GM18520 (cell line): Measurements from ENCODE around the gene LMNA.
A peak's percentile ranks its signal among the peaks of the same experiment; 100 is the strongest.

Source experiments
- ATAC-seq: cut with Tn5 transposase; IDR thresholded peaks from one replicate; pipeline ENCODE4 v1.9.1; 2021; ENCODE audit not compliant: unreplicated experiment

Gene LMNA

DNA sequence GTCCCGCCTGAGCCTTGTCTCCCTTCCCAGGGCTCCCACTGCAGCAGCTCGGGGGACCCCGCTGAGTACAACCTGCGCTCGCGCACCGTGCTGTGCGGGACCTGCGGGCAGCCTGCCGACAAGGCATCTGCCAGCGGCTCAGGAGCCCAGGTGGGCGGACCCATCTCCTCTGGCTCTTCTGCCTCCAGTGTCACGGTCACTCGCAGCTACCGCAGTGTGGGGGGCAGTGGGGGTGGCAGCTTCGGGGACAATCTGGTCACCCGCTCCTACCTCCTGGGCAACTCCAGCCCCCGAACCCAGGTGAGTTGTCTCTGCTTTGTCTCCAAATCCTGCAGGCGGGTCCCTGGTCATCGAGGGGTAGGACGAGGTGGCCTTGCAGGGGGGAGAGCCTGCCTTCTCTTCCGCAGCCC, 24.0 kb downstream of the LMNA start:
- ATAC-seq: no peak

DNA sequence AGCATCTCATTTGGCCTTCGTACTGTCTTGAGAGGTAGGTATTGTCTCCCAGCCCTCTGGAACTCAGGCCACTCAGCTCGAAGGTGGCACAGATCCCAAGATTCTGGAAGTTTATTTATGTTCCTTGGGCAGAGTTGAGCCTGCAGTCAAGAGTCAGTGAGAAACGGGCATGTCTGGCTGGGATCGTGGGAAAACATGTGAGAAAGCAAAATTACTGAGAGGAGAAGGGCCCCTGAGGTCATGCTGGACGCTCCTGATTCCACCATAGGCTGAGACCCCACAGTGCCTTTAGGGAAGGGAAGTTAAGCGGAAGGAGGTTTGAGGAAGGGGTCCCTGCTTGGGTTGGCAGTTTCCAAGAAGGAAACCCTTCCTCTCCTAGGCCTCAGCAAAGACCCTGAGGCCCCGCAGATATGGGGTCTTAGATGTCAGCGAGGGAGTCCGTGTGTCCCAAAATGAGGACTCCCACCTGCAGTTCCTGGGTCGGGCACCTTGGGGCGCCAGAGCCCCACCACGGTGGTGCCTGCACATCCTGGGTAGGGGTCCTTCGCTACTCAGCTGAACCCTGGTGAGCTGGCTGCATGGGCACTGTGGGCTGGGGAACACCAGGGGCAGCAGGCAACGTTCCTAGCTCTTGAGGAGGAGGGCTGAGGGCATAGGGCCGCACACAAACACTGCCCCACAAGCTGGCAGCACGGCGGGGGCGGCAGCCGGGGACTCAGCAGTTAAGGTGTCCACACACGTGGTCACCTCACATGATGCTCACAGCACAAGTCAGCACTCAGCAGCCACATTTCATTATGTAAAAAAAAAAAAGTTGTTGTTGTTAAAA, 26.6 kb downstream of the LMNA start:
- no peak for ATAC-seq

DNA sequence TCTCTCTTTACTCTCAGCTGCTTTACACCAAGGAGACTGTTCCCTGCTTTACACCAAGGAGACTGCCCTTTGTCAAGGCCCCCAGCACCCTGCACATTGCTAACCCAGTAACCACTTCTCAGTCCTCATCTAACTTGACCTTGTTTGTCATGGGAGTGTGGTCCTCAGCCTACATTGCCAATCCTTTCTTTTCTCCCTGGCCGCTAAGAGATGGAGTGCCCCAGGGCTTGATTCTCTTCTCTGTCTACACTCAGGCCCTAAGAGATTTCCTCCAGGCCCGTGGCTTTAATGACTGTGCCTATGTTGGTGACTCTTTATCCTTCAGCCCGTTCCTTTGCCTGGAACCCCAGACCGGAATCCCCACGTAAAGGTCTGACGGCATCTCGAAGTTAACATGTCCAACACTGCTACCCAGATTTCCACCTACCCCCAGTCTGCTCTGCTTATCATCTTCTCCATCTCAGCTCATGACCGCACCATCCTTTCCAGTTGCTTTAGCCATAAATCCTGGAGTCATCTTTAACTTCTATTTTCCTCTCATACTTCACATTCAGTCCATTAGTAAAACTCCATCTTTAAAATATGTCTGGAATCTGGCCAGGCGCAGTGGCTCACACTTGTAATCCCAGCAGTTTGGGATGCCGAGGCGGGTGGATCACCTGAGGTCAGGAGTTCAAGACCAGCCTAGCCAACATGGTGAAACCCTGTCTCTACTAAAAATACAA, 29.4 kb downstream of the LMNA start:
- ATAC-seq: no peak

DNA sequence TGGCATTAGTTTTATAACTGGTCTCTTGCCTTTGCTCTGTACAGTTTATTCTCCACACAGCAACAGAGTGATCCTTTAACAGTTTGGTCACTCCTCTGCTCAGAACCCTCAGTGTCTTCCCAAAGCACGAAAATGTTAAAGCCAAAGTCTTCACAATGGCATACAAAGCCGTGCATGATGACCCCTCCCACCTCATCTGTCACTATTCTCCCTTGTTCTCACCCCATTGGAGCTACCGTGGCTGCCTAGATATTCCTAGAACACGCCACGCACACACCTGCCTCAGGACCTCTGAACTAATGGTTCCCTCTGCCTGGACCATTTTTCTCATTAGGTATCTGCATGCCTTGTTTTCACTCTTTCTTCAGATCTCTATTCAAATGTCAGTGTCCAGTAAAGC, 30.2 kb downstream of the LMNA start:
- ATAC-seq: no peak

DNA sequence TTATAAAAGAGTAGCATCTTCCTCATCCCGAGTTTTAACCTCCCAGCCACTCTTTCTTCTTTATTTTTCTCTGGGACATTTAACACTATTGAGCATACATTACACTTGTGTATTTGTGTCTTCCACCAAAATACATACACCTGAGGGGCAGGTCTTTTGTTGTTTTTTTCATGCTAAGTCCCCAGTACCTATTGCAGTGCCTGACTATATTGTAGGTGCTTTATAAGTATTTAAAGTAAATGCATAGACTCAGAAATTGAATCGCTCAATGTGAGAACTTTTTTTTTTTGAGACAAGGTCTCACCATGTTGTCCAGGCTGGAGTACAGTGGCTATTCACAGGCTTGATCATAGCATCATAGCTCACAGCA, 31.1 kb downstream of the LMNA start:
- ATAC-seq: no peak

DNA sequence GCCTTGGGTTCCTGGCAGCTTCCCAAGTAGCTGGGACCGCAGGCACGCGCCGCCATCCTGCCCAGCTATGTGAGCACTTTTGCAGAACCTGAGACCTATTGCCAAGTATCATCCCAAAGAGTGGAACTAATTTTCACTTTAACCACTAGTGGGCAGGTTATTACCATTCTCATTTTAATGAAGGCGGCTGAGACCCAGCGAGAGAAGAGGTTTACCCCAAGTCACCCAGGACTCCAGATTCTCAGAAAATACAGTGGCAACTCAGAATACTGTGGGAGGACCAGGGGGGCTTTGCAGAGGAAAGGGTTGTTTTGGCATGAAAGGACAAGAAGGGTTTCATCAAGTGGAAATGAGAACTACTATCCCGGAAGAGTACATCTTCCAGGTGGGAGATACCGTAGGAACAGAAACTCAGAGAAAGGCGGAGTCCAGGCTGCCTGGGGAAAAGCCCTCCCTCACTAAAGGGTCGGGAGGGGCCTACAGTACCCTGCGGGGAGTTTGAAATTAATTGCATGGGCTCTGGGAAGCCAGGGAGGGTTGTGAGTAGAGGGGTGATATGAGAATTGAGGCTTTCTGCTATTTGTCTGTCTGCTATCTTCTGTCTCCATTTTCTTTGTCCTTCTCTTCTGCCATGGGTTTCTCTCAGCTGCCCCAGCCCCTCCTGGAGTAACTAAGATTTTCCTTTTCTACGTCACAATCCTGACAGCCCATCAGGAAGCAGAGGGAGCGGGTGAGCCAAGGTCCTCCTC, 31.7 kb downstream of the LMNA start:
- ATAC-seq: no peak

DNA sequence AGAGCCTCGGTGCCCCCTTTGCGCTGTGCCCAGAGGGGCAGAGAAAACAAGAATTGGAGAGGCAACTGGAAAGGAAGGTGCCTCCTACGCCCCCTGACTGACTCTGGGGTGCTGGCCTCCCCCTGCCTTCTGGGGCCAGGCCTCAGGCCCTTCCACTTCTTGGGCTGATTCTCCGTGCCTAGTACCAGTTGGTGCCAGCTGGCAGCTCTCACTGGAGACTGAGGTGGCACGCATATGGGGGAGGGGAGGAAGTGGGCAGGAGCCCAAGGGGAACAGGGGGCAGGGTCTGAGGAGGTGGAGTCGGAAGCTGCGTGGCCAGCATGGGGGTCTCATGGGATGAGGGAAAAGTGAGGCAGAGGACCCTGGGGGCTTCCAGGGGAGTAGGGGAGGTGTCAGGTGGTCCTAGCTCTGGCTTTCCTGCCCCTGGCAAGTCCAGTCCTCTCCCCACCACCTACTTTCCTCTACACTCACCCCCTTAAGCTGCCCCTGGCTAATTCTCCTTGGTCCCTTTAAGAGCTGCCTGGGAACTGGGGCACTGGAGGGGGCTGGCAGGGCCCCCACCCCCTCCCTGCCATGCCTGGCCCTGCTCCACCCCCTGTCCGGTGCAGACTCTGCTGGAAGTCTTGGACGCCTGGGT, 32.4 kb downstream of the LMNA start:
- ATAC-seq: no peak

DNA sequence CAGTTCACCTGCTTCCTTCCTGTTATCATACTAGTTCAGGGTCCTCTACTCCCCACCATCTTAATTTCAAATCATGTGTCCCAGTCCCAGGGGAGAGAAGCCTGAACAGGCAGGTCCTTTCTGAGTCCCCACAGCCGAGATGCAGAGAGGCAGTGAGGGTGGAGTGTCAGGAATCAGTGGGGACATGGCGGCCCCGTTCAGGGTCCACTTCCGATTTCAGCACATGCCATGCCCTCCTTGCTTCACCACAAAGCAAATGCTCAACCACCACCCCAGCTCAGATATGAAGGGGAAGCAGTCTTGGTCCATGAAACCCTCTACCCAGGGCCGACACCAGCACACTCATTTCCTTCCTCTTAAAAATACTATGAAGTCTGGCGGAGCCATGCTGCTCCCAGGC, 33.7 kb downstream of the LMNA start:
- ATAC-seq: no peak

DNA sequence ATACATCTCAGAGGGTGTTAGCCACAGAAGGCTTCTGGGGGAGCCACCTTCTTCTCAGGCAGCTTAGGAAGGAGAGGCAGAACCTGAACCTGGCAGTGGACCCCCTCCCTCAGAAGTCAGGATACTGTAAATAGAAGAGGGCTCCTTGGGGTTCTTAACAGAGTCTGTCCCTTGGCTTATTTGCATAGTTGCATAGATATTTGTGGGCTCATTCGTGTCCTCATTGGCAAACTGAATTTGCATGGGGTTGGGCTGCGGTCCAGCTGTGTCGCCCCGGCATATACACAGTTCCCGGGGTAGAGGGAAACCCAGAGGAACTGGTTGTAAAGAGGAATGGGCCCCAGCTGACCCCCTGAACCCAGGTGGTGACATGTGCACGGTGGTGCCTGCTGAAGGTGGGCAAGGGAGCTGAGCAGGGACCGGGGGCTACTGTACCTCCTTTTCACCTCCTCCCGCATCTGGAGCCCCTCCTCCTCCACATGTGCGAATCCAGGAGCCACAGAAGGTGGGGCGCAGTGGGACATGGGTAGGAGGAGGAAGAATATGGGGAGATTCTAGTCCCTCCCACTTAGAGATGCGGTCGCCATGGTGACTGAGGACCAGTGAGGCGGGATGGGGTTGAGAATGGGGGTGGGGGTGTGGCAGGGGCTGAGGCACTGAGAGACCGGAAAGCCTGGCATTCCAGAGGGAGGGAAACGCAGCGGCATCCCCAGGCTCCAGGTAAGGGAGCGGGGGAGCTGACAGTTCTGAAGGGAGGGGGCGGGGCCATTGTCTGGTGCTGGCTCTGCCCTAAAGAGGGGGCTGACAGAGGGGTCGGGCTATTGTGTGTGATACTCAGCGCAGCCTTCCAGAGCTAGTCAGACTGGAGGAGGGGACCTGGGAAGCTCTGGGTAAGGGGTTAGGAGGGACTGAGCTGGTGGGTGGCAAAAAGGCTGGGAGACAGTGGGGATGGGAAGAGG, 35.1 kb downstream of the LMNA start:
- peak; percentile 37 for ATAC-seq

DNA sequence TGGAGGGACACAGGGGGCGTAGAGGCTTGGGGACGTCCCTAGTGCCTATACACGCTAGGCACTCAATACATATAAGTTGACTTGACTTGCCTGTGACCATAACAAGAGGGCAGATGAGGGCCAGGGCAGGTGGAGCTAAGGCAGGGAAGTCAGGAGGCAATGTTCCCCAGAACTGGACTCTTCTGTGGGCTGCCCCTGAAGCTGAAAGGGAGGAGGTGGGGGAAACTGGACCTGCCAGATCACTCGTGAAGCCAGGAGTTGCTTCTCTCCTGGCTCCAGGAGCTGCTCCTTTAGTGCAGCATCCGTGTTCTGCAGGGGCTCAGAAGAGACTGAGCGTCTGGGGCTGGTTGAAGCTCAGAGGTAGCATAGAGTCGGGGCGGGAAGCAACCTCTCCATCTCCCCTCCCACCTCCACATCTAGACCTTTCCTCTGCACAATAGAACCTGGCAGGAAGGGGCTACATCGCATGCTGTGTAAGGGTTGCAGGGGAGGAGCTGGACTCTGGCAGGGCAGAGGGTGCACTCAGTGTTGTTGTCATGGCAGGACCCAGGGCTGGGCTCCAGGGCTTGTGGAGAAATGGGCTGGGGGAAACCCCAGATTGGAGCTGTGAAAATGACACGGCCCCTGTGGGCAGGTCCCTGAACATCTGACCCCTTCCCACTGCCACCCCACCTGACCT, 36.0 kb downstream of the LMNA start:
- no peak for ATAC-seq

DNA sequence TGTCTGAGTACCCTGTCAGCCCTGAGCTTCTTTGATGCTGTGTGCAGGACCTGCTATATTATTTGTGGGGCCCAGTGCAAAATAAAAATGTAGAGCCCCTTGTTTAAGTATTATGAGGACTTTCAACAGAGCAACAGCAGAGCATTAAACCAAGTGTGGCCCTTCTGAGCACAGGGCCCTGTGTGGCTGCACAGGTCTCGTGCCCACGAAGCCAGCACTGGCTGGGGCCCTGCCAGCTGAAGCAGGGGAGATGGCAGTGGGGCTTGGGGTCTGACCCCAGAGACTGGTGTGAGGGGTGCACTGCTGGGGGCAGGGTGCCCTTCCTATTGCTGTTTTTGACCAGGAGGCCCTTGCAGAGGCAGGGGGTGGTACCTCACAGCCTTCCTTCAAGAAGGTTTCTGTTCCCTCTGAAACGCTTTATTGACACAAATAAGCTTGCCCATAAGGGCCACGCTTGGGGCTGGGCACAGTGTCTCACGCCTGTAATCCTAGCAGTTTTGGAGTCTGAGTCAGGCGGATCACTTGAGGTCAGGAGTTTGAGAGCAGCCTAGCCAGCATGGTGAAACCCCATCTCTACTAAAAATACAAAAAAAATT, 36.7 kb downstream of the LMNA start:
- no peak for ATAC-seq

DNA sequence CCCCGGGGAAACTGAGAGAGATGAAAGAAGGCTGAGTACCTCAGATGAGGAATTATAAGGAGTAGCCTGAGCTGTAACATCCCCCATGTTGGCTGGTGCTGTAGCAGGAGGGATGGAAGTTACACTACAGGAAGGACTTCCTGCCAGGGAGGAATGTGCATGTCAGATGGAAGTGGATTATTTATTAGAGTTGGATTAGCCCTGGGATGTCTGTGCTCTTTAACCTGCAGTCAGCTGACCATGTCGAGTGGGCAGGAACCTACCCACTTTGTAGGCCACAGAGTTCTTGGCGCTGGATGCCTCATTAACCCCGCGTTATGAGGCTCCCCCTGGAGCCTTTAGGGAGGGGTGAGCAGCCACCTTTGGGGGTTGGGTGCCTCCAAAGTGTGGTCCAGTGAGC, 38.1 kb downstream of the LMNA start:
- ATAC-seq: no peak

DNA sequence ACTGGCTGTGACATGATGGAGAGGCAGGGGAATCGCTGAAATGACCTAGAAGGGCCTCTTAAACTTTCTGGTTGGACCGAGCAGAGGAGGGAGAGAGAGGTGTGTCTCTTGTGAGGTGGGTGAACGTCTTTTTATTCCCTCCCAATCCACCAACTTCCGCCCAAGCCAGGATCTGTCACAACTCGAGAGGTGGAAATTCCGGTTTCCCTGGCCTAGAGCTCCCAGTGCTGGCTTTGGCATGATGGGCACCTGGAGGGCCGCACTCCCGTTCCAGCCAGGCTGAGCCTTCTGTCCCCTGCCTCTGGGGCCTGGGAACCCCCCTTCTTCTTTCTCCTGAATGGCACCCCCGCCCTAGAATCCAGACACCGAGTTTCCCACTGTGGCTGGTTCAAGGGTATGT, 38.9 kb downstream of the LMNA start, which contains the start of gene SEMA4A:
Gene SEMA4A, plus strand, starts transcription at position 224 of the 400 bp plus-strand sequence. CDS start 994 bp downstream, outside the sequence.
- ATAC-seq: no peak

DNA sequence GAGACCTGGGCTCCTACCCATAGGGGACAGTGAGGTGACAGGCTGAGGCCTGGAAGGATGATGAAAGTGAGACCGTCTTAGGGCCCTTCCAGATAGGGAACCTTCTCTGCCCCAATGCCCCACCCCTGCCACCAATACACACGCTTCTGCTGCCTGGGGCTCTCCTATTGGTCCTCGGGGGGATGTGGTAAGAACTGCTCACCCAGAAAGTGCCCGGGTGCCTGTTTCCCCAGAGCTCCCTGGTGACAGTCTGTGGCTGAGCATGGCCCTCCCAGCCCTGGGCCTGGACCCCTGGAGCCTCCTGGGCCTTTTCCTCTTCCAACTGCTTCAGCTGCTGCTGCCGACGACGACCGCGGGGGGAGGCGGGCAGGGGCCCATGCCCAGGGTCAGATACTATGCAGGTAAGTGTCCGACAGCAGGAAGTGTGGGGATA, 39.8 kb downstream of the LMNA start:
- ATAC-seq: peak; percentile 30

DNA sequence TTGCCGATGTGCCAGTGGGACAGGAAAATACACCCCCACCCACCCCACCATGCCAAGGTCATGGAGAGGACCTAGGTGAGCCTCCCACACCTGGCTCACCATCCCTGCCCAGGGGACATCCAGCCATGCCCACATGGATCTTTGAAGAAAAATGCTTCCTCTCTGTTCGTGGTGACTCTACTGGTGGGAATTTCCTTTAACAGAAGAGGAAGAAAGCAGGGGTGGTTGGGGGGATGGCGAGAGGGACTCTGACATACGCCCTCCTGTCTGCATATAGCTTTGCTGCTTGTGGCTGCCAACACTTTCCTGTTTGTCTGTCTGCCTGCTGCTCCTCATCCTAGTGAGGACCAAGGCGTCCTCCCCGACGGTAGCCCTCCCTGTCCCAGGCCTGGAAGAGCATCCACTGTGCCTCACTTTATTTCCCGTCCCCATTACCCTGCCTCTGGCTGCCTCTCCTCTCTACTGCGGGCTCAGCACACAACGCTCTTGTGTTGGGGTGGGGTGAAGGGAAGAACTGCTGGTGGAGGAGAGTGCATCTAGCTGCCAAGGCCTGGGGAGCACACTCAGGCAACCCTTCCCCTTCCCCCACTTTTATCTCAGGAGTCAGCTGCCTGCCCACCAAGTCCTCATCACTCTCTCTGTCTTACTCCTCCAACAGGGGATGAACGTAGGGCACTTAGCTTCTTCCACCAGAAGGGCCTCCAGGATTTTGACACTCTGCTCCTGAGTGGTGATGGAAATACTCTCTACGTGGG, 41.4 kb downstream of the LMNA start:
- no peak for ATAC-seq

DNA sequence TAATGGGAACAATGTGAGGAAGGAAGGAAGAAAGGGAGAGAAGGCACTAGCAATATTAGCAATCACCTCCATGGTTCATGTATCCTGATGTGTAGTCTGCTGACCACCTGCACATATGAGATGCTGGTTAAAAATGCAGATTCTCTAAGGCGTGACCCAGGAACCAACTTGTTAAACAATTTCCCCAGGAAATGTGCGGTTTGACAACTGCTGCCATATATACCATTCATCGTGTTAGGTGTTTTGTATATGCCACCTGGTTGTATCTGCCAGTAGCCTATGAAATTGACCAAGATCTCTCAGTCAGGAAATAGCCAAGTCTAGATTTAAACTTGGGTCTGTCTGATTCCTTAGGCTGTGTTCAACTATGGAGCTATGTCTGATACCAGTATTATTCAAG, 43.0 kb downstream of the LMNA start:
- peak; percentile 28 for ATAC-seq

DNA sequence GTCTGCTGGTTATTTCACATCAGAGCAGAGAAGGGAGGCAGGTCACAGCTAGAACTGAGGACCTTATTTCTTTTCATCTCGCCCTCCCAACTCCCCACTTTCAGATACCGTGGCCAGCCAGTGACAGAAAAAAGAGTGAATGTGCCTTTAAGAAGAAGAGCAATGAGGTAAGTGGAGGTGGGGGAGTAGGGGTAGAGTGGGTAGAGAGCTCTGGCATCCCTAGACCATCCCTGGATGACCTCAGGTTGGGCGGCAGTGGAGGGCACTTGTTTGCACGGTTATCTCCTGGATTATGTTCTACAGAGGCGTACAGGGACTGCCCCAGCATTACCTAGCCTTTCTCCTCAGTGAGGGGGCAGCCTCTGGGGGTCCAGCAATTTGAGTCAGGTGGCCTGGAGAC, 43.5 kb downstream of the LMNA start:
- ATAC-seq: no peak

DNA sequence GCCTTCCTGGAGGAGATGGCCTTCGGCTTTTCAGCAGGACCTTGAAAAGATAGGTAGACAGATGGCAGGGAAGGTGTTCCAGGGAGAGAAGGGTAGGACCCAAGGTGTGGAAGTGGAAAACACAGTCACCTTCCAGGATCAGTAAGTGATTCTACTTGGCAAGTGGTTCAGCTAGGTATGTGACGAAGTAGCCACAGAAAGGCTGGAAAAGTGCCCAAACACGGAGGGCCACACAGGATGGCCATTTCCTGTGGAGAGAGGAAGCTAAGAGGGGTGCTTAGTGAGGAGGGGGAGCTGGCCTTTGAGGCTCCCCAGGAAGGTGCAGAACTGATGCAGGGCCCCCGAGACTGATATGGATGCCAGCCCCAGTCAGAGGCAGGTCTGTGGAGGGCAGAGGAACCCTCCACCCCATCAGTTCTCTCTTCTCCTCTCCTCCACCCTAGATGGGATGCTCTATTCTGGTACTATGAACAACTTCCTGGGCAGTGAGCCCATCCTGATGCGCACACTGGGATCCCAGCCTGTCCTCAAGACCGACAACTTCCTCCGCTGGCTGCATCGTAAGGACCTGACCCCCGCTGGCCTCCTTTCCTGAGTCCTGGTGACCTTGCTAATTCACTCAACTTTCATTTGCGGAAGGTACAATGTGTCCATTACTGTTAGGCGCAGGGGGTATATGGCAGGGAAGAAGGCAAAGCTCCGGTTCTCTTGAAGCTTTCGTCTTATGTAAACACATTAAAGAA, 45.7 kb downstream of the LMNA start:
- ATAC-seq: no peak
